GM12865 (cell line): ENCODE results near the gene EVI5.

Source experiments
- DNase-seq: peaks from one replicate; pipeline ENCODE4 v3.0.0; 2010; ENCODE audit warnings: low read depth
- H3K4me3 ChIP-seq: 2 replicates; pipeline ENCODE4 v1.5.1; 2011; ENCODE audit warnings: mild to moderate bottlenecking, low read depth, low read length, control low read depth
- CTCF ChIP-seq: IDR thresholded peaks from 2 replicates; pipeline ENCODE4 v1.5.1; 2011; ENCODE audit warnings: low read length, control low read depth, low read depth, inconsistent platforms; ENCODE audit not compliant: insufficient read depth; ENCODE audit errors: missing control alignments

EVI5 gene

GRCh38 chr1:92493139-92493538 is 291.8 kb downstream of the EVI5 start:
- no peak for DNase-seq
- H3K4me3 ChIP-seq = no peak overlapping the region
- TF ChIP-seq CTCF = no peak

GRCh38 chr1:92488832-92489231 is 296.1 kb downstream of the EVI5 start:
- no peak for DNase-seq
- TF ChIP-seq CTCF = no peak
- H3K4me3 ChIP-seq = no peak overlapping the region

GRCh38 chr1:92488416-92488815 is 296.5 kb downstream of the EVI5 start:
- H3K4me3 ChIP-seq = no peak overlapping the region
- TF ChIP-seq CTCF = no peak
- no peak for DNase-seq

GRCh38 chr1:92487078-92487605 is 297.8 kb downstream of the EVI5 start:
- peak overlapping the region; percentile 46 for H3K4me3 ChIP-seq
- no peak for TF ChIP-seq CTCF
- DNase-seq = no peak

- peak; percentile 84 for DNase-seq
- H3K4me3 ChIP-seq = peak within 1 kb of the TSS; percentile 94
- peak; percentile 5 for TF ChIP-seq CTCF
Measured at GRCh38 chr1:92486251-92487077, 298.4 kb downstream of the EVI5 start, which contains the start of gene GFI1. TSS of gene GFI1 (minus strand) at chr1:92486925. CDS start at chr1:92483487, 3,438 bp downstream.

- TF ChIP-seq CTCF = peak; percentile 60
- DNase-seq = peak; percentile 93
- peak overlapping the region; percentile 94 for H3K4me3 ChIP-seq
Measured at GRCh38 chr1:92485381-92486250, 299.3 kb downstream of the EVI5 start.
